ENCODE results near the gene CLEC2A.
"Not testable (repeated sequence)": the region's sequence is repeated elsewhere in the genome, so short reads cannot be mapped to it uniquely, and the experiment has no call there.

CLEC2A gene

GRCh38 chr12:9932270-9932669 lies at the start of gene CLEC2A:
Gene CLEC2A (minus strand): TSS chr12:9932370. CDS start chr12:9932329, 41 bp downstream.
- Histone ChIP-seq H3K9ac (ENCODE audit: low read length) (no peak within 1 kb of the TSS), H3K4me3 (ENCODE audit: insufficient read depth, low read length, poor library complexity, severe bottlenecking) (no peak within 1 kb of the TSS), H3K4me2 (ENCODE audit: low read depth, low read length, poor library complexity, severe bottlenecking) (no peak within 1 kb of the TSS), H2AFZ (ENCODE audit: low read depth, low read length, severe bottlenecking) (no peak within 1 kb of the TSS), H3K36me3 (ENCODE audit: low read length) (no peaks in the 10 kb centered on the region), H3K9me2 (replicated peaks; ENCODE audit: insufficient read depth, low read length) (no peaks in the 10 kb centered on the region), H3K27me3 (ENCODE audit: low read length) (no peaks in the 10 kb centered on the region), H3F3A (ENCODE audit: insufficient read depth) (no peaks in the 10 kb centered on the region), H3K79me2 (ENCODE audit: insufficient read depth, low read length) (no peaks in the 10 kb centered on the region), H4K20me1 (ENCODE audit: low read depth, low read length) (no peaks in the 10 kb centered on the region), H3K27ac (ENCODE audit: low read depth, low read length) (no peak within 1 kb of the TSS), H3K9me3 (ENCODE audit: insufficient read depth, low read length) (no peaks in the 10 kb centered on the region)
- TF ChIP-seq CTCF (IDR thresholded peaks at IDR 0.05; ENCODE audit: insufficient read depth, low read length, poor library complexity, severe bottlenecking) (no peak), EZH2phosphoT487 (conservative IDR thresholded peaks at IDR 0.05; ENCODE audit: low read length) (no peak)

- H3K4me2 ChIP-seq (ENCODE audit: low read depth, low read length, poor library complexity, severe bottlenecking), result no peak overlapping the region
- no peak overlapping the region for H2AFZ ChIP-seq (ENCODE audit: low read depth, low read length, severe bottlenecking)
- no peaks in the 10 kb centered on the region for H3K36me3 ChIP-seq (ENCODE audit: low read length)
- H3F3A ChIP-seq (ENCODE audit: insufficient read depth), result no peaks in the 10 kb centered on the region
- H3K9me3 ChIP-seq (ENCODE audit: insufficient read depth, low read length), result no peaks in the 10 kb centered on the region
- no peak overlapping the region for H3K27ac ChIP-seq (ENCODE audit: low read depth, low read length)
- no peaks in the 10 kb centered on the region for H3K27me3 ChIP-seq (ENCODE audit: low read length)
- H3K4me3 ChIP-seq (ENCODE audit: insufficient read depth, low read length, poor library complexity, severe bottlenecking), result no peak overlapping the region
- H3K79me2 ChIP-seq (ENCODE audit: insufficient read depth, low read length), result no peaks in the 10 kb centered on the region
- H3K9me2 ChIP-seq (replicated peaks; ENCODE audit: insufficient read depth, low read length), result no peaks in the 10 kb centered on the region
- H4K20me1 ChIP-seq (ENCODE audit: low read depth, low read length), result no peaks in the 10 kb centered on the region
- H3K9ac ChIP-seq (ENCODE audit: low read length), result no peak overlapping the region
- no peak for TF ChIP-seq CTCF (IDR thresholded peaks at IDR 0.05; ENCODE audit: insufficient read depth, low read length, poor library complexity, severe bottlenecking)
- TF ChIP-seq EZH2phosphoT487 (conservative IDR thresholded peaks at IDR 0.05; ENCODE audit: low read length), result no peak
Observed at GRCh38 chr12:9980126-9980525, 48.0 kb upstream of the CLEC2A start.

- no peak overlapping the region for H2AFZ ChIP-seq (ENCODE audit: low read depth, low read length, severe bottlenecking)
- H3K4me2 ChIP-seq (ENCODE audit: low read depth, low read length, poor library complexity, severe bottlenecking), result no peak overlapping the region
- H3K27ac ChIP-seq (ENCODE audit: low read depth, low read length), result no peak overlapping the region
- H3K36me3 ChIP-seq (ENCODE audit: low read length), result no peaks in the 10 kb centered on the region
- H3K79me2 ChIP-seq (ENCODE audit: insufficient read depth, low read length), result no peaks in the 10 kb centered on the region
- no peaks in the 10 kb centered on the region for H3K9me2 ChIP-seq (replicated peaks; ENCODE audit: insufficient read depth, low read length)
- no peak overlapping the region for H3K4me3 ChIP-seq (ENCODE audit: insufficient read depth, low read length, poor library complexity, severe bottlenecking)
- H3K27me3 ChIP-seq (ENCODE audit: low read length), result no peaks in the 10 kb centered on the region
- no peak overlapping the region for H3K9ac ChIP-seq (ENCODE audit: low read length)
- no peaks in the 10 kb centered on the region for H3K9me3 ChIP-seq (ENCODE audit: insufficient read depth, low read length)
- TF ChIP-seq EZH2phosphoT487 (conservative IDR thresholded peaks at IDR 0.05; ENCODE audit: low read length) (no peak), CTCF (IDR thresholded peaks at IDR 0.05; ENCODE audit: insufficient read depth, low read length, poor library complexity, severe bottlenecking) (no peak)
- H4K20me1 ChIP-seq (ENCODE audit: low read depth, low read length), result no peaks in the 10 kb centered on the region
- H3F3A ChIP-seq (ENCODE audit: insufficient read depth), result no peaks in the 10 kb centered on the region
Observed at GRCh38 chr12:9977916-9978315, 45.7 kb upstream of the CLEC2A start.

- not testable (repeated sequence) for H3K36me3 ChIP-seq (ENCODE audit: low read length); H3K79me2 ChIP-seq (ENCODE audit: insufficient read depth, low read length); H4K20me1 ChIP-seq (ENCODE audit: low read depth, low read length); H3K9me2 ChIP-seq (replicated peaks; ENCODE audit: insufficient read depth, low read length); H3K4me3 ChIP-seq (ENCODE audit: insufficient read depth, low read length, poor library complexity, severe bottlenecking); H2AFZ ChIP-seq (ENCODE audit: low read depth, low read length, severe bottlenecking); H3K9me3 ChIP-seq (ENCODE audit: insufficient read depth, low read length); H3K27ac ChIP-seq (ENCODE audit: low read depth, low read length); H3K9ac ChIP-seq (ENCODE audit: low read length); H3K27me3 ChIP-seq (ENCODE audit: low read length); H3F3A ChIP-seq (ENCODE audit: insufficient read depth); H3K4me2 ChIP-seq (ENCODE audit: low read depth, low read length, poor library complexity, severe bottlenecking)
Observed at GRCh38 chr12:9976626-9977025, 44.5 kb upstream of the CLEC2A start.
